Activated CD8-positive, alpha-beta memory T cell treated with anti-CD3 and anti-CD28 coated beads, Interleukin-2, amount 50 U/mL, for 1 hour (primary cell): ENCODE results near the gene RTTN.
"Not testable (repeated sequence)": the region's sequence is repeated elsewhere in the genome, so short reads cannot be mapped to it uniquely, and the experiment has no call there.

Source experiments
- DNase-seq: peaks from one replicate; pipeline ENCODE4 v3.0.0-alpha.2; 2020; ENCODE audit errors: extremely low read depth

The RTTN gene

GRCh38 chr18:69980982-69981804, 224.3 kb downstream of the RTTN start:
- DNase-seq = no peak

DNA sequence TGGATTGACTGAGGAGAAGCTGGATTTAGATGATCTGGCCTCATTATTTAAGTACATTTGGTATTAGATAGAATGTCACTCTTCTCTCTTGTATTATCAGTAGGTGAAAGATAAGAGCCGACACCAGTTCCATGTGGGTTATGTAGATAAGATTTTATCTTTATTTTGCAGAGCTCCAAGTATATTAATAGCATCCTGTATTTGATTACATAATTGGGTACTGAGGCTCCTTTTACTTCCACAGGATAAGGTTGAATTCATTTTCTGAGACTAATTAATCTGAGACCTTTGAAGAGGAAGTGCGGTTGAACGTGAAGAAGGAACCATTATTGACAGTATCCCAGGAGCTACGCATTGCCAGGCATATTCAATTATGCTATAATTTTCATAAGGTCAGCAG, 225.0 kb downstream of the RTTN start:
- DNase-seq = no peak

- DNase-seq = no peak
Measured at GRCh38 chr18:69978732-69979715, 226.5 kb downstream of the RTTN start.

GRCh38 chr18:69975294-69975693, 230.2 kb downstream of the RTTN start:
- DNase-seq = not testable (repeated sequence)

GRCh38 chr18:69974365-69974764, 231.1 kb downstream of the RTTN start:
- no peak for DNase-seq

GRCh38 chr18:69969491-69969890, 236.0 kb downstream of the RTTN start:
- no peak for DNase-seq

GRCh38 chr18:69968039-69968438, 237.4 kb downstream of the RTTN start:
- DNase-seq = no peak

DNA sequence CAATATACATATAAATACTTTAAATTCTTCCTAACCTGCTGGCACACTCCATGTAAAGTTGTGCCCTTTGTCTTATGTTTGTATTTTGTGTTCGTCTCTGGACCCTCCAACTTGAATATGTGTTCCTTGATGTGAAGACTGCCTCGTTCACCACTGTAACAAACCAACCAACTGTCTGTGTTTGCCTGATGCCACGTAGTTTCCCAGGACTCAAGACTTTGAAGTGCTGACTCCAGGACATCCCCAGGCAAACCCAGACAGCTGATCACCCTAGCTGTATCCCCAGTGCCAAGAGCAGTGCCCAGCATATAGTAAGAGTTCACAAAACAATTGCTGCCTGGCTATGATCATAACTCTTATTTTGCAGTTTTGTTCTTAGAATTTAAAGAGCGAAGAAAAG, 242.3 kb downstream of the RTTN start:
- no peak for DNase-seq

DNA sequence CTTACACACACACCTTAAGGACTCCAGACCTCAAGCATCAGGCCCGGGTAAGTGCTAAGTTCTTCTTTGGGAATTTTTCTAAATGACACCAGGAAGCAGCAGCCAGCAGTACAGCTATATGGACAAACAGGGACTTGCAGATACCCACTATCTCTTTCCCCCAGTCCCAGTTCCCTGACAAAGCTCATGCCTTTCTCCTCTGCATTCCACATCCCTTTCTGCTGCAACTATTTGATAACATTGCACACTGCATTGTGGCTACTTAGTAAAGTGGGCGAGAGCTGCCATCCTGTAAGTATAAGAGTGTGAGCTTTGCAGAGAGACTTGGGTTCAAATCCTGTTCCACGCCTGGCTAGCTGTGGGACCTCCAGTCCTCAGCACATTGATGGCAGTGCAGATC, 243.8 kb downstream of the RTTN start:
- no peak for DNase-seq

- no peak for DNase-seq
Measured at GRCh38 chr18:69958422-69958821, 247.1 kb downstream of the RTTN start.

- DNase-seq = no peak
Measured at GRCh38 chr18:69957747-69958146, 247.7 kb downstream of the RTTN start.

GRCh38 chr18:69956665-69957620, 248.5 kb downstream of the RTTN start:
- no peak for DNase-seq

DNA sequence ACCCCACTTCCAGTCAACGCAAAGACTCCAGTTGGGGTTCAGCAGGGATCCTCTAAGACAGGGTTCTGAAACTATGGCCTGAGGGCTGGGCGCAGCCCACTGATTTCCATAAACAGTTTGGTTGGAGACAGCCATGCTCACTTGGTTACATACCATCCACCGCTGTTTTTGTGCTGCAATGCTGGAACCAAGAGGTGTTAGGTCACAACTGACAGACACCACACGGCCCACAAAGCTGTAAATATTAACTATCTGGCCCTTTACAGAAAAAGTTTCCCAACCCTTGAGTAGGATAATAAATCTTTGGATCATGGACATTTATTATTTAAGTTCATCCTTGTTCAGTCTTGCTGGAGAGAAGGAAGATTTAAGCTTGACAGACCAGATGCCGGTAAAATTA, 249.4 kb downstream of the RTTN start:
- no peak for DNase-seq

- DNase-seq = no peak
Measured at GRCh38 chr18:69954719-69955480, 250.6 kb downstream of the RTTN start.

- DNase-seq = no peak
Measured at GRCh38 chr18:69953191-69953590, 252.3 kb downstream of the RTTN start.
